Activated naive CD4-positive, alpha-beta T cell treated with anti-CD3 and anti-CD28 coated beads for 36 hours (primary cell): ENCODE data around the gene GPHN. TPM values are rescaled to one million over a fixed set of nuclear protein-coding genes. Genes with fewer than 3 reads are reported as not detected.
"Not testable (repeated sequence)": the region's sequence is repeated elsewhere in the genome, so short reads cannot be mapped to it uniquely, and the experiment has no call there.

Experiments used
- CTCF ChIA-PET: fragments of 350-600 bp; sonication (Branson Sonifier 250); formaldehyde crosslinking; loops from one replicate; lab custom pipeline; 2021; ENCODE audit warnings: antibody characterized with exemption; lab: Charles Lee
- DNase-seq: peaks from one replicate; pipeline ENCODE4 v3.0.0-alpha.2; 2020
- H3K27ac Mint-ChIP-seq: one replicate; pipeline ENCODE4 v1.8.0; 2021; ENCODE audit warnings: mild to moderate bottlenecking, mixed read lengths
- H3K27me3 Mint-ChIP-seq: one replicate; pipeline ENCODE4 v1.8.0; 2021; ENCODE audit warnings: low read depth, mixed read lengths
- H3K36me3 Mint-ChIP-seq: one replicate; pipeline ENCODE4 v1.8.0; 2021; ENCODE audit warnings: low read depth, mixed read lengths
- H3K4me1 Mint-ChIP-seq: one replicate; pipeline ENCODE4 v1.8.0; 2021; ENCODE audit warnings: low read depth, mixed read lengths
- H3K4me3 Mint-ChIP-seq: one replicate; pipeline ENCODE4 v1.8.0; 2021; ENCODE audit warnings: mild to moderate bottlenecking, moderate library complexity, mixed read lengths
- H3K9me3 Mint-ChIP-seq: one replicate; pipeline ENCODE4 v1.8.0; 2021; ENCODE audit warnings: mixed read lengths
- intact Hi-C: fragments of 100-400 bp; cut with micrococcal nuclease; formaldehyde crosslinking; loops from one replicate; pipeline ENCODE4 v1.15.1; 2023
- total RNA-seq, 2 experiments: library from RNA; stranded (reverse); gene quantifications; one replicate each; pipeline ENCODE4 v1.2.3, GENCODE V29; 2021

Gene GPHN
- total RNA-seq, 2 experiments from 2014 or later = 14.2 to 21.4 TPM

- H3K4me3 Mint-ChIP-seq, DNase-seq, intact Hi-C loops, H3K4me1 Mint-ChIP-seq, CTCF ChIA-PET, H3K9me3 Mint-ChIP-seq, H3K27me3 Mint-ChIP-seq, H3K27ac Mint-ChIP-seq, H3K36me3 Mint-ChIP-seq: not testable (repeated sequence)
Measured at GRCh38 chr14:66837436-66837835, 329.5 kb downstream of the GPHN start.

GRCh38 chr14:66842911-66843512 is 335.1 kb downstream of the GPHN start:
- Mint-ChIP-seq H3K9me3 (no peaks in the 10 kb centered on the region), H3K4me1 (no peaks in the 10 kb centered on the region), H3K27ac (no peak overlapping the region), H3K4me3 (no peak overlapping the region), H3K36me3 (no peaks in the 10 kb centered on the region), H3K27me3 (no peaks in the 10 kb centered on the region)
- CTCF ChIA-PET = no interaction called here
- intact Hi-C loops = no loop called here
- no peak for DNase-seq

GRCh38 chr14:66850258-66850888 is 342.4 kb downstream of the GPHN start:
- DNase-seq = no peak
- CTCF ChIA-PET = no interaction called here
- Mint-ChIP-seq H3K9me3 (peaks cover 6% of the 10 kb centered on the region), H3K27me3 (no peaks in the 10 kb centered on the region), H3K4me3 (no peak overlapping the region), H3K27ac (no peak overlapping the region), H3K4me1 (no peaks in the 10 kb centered on the region), H3K36me3 (peaks cover 13% of the 10 kb centered on the region)
- intact Hi-C loops = no loop called here

- H3K4me3 Mint-ChIP-seq = no peak overlapping the region
- H3K27ac Mint-ChIP-seq = no peak overlapping the region
- DNase-seq = no peak
- H3K27me3 Mint-ChIP-seq = no peaks in the 10 kb centered on the region
- CTCF ChIA-PET = no interaction called here
- H3K9me3 Mint-ChIP-seq = peaks cover 7% of the 10 kb centered on the region
- peaks cover 15% of the 10 kb centered on the region for H3K36me3 Mint-ChIP-seq
- intact Hi-C loops = no loop called here
- no peaks in the 10 kb centered on the region for H3K4me1 Mint-ChIP-seq
Measured at GRCh38 chr14:66853311-66853710, 345.4 kb downstream of the GPHN start.

- Mint-ChIP-seq H3K27ac (no peak overlapping the region), H3K4me3 (no peak overlapping the region), H3K36me3 (peaks cover 23% of the 10 kb centered on the region), H3K27me3 (no peaks in the 10 kb centered on the region), H3K4me1 (no peaks in the 10 kb centered on the region), H3K9me3 (peaks cover 29% of the 10 kb centered on the region)
- no peak for DNase-seq
- intact Hi-C loops = no loop called here
- CTCF ChIA-PET = no interaction called here
Measured at GRCh38 chr14:66857867-66858266, 349.9 kb downstream of the GPHN start.

- no peaks in the 10 kb centered on the region for H3K27me3 Mint-ChIP-seq
- H3K9me3 Mint-ChIP-seq = peaks cover 23% of the 10 kb centered on the region
- no peaks in the 10 kb centered on the region for H3K4me1 Mint-ChIP-seq
- intact Hi-C loops = no loop called here
- CTCF ChIA-PET = no interaction called here
- H3K4me3 Mint-ChIP-seq = no peak overlapping the region
- no peak for DNase-seq
- H3K27ac Mint-ChIP-seq = no peak overlapping the region
- H3K36me3 Mint-ChIP-seq = peaks cover 16% of the 10 kb centered on the region
Measured at GRCh38 chr14:66859063-66859671, 351.2 kb downstream of the GPHN start.

GRCh38 chr14:66881596-66881995 is 373.6 kb downstream of the GPHN start:
- intact Hi-C loops = no loop called here
- Mint-ChIP-seq H3K4me3 (no peak overlapping the region), H3K27me3 (no peaks in the 10 kb centered on the region), H3K27ac (no peak overlapping the region), H3K4me1 (no peaks in the 10 kb centered on the region), H3K9me3 (peaks cover 14% of the 10 kb centered on the region), H3K36me3 (peaks cover 25% of the 10 kb centered on the region)
- no peak for DNase-seq
- CTCF ChIA-PET = no interaction called here

- intact Hi-C loops = no loop called here
- no peak for DNase-seq
- peaks cover 14% of the 10 kb centered on the region for H3K9me3 Mint-ChIP-seq
- no peak overlapping the region for H3K4me3 Mint-ChIP-seq
- peaks cover 30% of the 10 kb centered on the region for H3K36me3 Mint-ChIP-seq
- no peaks in the 10 kb centered on the region for H3K4me1 Mint-ChIP-seq
- CTCF ChIA-PET = no interaction called here
- no peaks in the 10 kb centered on the region for H3K27me3 Mint-ChIP-seq
- no peak overlapping the region for H3K27ac Mint-ChIP-seq
Measured at GRCh38 chr14:66884149-66884548, 376.2 kb downstream of the GPHN start.

- H3K9me3 Mint-ChIP-seq = peaks cover 12% of the 10 kb centered on the region
- DNase-seq = no peak
- intact Hi-C loops = no loop called here
- H3K4me3 Mint-ChIP-seq = no peak overlapping the region
- H3K4me1 Mint-ChIP-seq = no peaks in the 10 kb centered on the region
- CTCF ChIA-PET = no interaction called here
- H3K27ac Mint-ChIP-seq = no peak overlapping the region
- H3K36me3 Mint-ChIP-seq = peaks cover 11% of the 10 kb centered on the region
- H3K27me3 Mint-ChIP-seq = no peaks in the 10 kb centered on the region
Measured at GRCh38 chr14:66900719-66901118, 392.8 kb downstream of the GPHN start.

- no peaks in the 10 kb centered on the region for H3K4me1 Mint-ChIP-seq
- no peaks in the 10 kb centered on the region for H3K9me3 Mint-ChIP-seq
- no peak for DNase-seq
Measured at GRCh38 chr14:66910311-66910840, 402.4 kb downstream of the GPHN start.

GRCh38 chr14:66916421-66916820 is 408.5 kb downstream of the GPHN start:
- intact Hi-C loops = no loop called here
- CTCF ChIA-PET = no interaction called here
- no peaks in the 10 kb centered on the region for H3K4me1 Mint-ChIP-seq

More at GRCh38 chr14:66910311-66910840, 402.4 kb downstream of the GPHN start:
- no peak overlapping the region for H3K27ac Mint-ChIP-seq
- H3K27me3 Mint-ChIP-seq = no peaks in the 10 kb centered on the region
- intact Hi-C loops = no loop called here
- CTCF ChIA-PET = no interaction called here
- H3K36me3 Mint-ChIP-seq = peaks cover 4% of the 10 kb centered on the region
- H3K4me3 Mint-ChIP-seq = no peak overlapping the region

GRCh38 chr14:66918527-66918926 is 410.6 kb downstream of the GPHN start:
- no peaks in the 10 kb centered on the region for H3K27me3 Mint-ChIP-seq
- H3K4me1 Mint-ChIP-seq = no peaks in the 10 kb centered on the region
- H3K27ac Mint-ChIP-seq = no peak overlapping the region
- intact Hi-C loops = no loop called here
- DNase-seq = no peak
- CTCF ChIA-PET = no interaction called here
- H3K4me3 Mint-ChIP-seq = no peak overlapping the region
- no peaks in the 10 kb centered on the region for H3K9me3 Mint-ChIP-seq
- peaks cover 24% of the 10 kb centered on the region for H3K36me3 Mint-ChIP-seq

More at GRCh38 chr14:66916421-66916820, 408.5 kb downstream of the GPHN start:
- DNase-seq = no peak
- Mint-ChIP-seq H3K9me3 (no peaks in the 10 kb centered on the region), H3K27me3 (no peaks in the 10 kb centered on the region), H3K36me3 (peaks cover 18% of the 10 kb centered on the region), H3K4me3 (no peak overlapping the region), H3K27ac (no peak overlapping the region)

- Mint-ChIP-seq H3K4me3 (no peak overlapping the region), H3K9me3 (no peaks in the 10 kb centered on the region), H3K4me1 (no peaks in the 10 kb centered on the region), H3K36me3 (peaks cover 34% of the 10 kb centered on the region), H3K27ac (no peak overlapping the region), H3K27me3 (no peaks in the 10 kb centered on the region)
- CTCF ChIA-PET = no interaction called here
- intact Hi-C loops = no loop called here
- no peak for DNase-seq
Measured at GRCh38 chr14:66920196-66920595, 412.2 kb downstream of the GPHN start.
